K562 (cell line): ENCODE measurements around the gene PSMD14. TPM values are rescaled to one million over a fixed set of nuclear protein-coding genes. Genes with fewer than 3 reads are reported as not detected.

Experiments used
- ELF4 ChIP-seq: fragments of 450-650 bp; formaldehyde crosslinking; IDR thresholded peaks from 2 replicates; pipeline ENCODE4 v1.4.0; 2022; ENCODE audit warnings: missing genetic modification characterization
- ETS1 ChIP-seq: conservative IDR thresholded peaks from 2 replicates; pipeline ENCODE4 v1.6.1; 2011; ENCODE audit warnings: low read depth, mild to moderate bottlenecking, low read length; ENCODE audit not compliant: control insufficient read depth
- HDAC2 ChIP-seq: fragments of 450-650 bp; IDR thresholded peaks from 2 replicates; pipeline ENCODE4 v1.6.1; 2016; ENCODE audit warnings: mild to moderate bottlenecking
- MAFG ChIP-seq: fragments of 450-650 bp; conservative IDR thresholded peaks from 2 replicates; pipeline ENCODE4 v1.6.1; 2016; ENCODE audit warnings: missing genetic modification characterization, missing compliant biosample characterization
- MYBL2 ChIP-seq, 2 experiments: fragments of 450-650 bp in 1 of 2; sonication (generic) in 1 of 2; formaldehyde crosslinking in 1 of 2; IDR thresholded peaks; 2 replicates each; pipeline versions ENCODE4 v1.6.1 to v1.8.1; 2017 to 2022; ENCODE audit warnings: borderline replicate concordance in 1 of 2, inconsistent platforms in 1 of 2, low read depth in 1 of 2, mild to moderate bottlenecking in 1 of 2, missing genetic modification reagents in 1 of 2, moderate library complexity in 1 of 2
- NFE2 ChIP-seq: IDR thresholded peaks from 2 replicates; pipeline ENCODE4 v1.6.1; 2014; ENCODE audit warnings: antibody characterized with exemption, low read depth
- NFYB ChIP-seq: IDR thresholded peaks from 2 replicates; pipeline ENCODE4 v1.6.1; 2011; ENCODE audit warnings: mild to moderate bottlenecking, moderate library complexity; ENCODE audit not compliant: insufficient read length; ENCODE audit errors: extremely low read depth
- PHF20 ChIP-seq: fragments of 450-650 bp; IDR thresholded peaks from 2 replicates; pipeline ENCODE4 v1.6.1; 2018; ENCODE audit not compliant: partially characterized antibody
- STAG1 ChIP-seq: sonication (generic); formaldehyde crosslinking; IDR thresholded peaks from 2 replicates; pipeline ENCODE4 v1.5.0; 2020; ENCODE audit warnings: missing genetic modification reagents, borderline replicate concordance
- TRIM24 ChIP-seq, 2 experiments: fragments of 450-650 bp; IDR thresholded peaks; 2 replicates each; pipeline ENCODE4 v1.6.1; 2016
- ZBTB1 ChIP-seq: sonication (generic); formaldehyde crosslinking; IDR thresholded peaks from 2 replicates; pipeline ENCODE4 v1.8.1; 2023; ENCODE audit warnings: missing genetic modification reagents, low read depth, mild to moderate bottlenecking, borderline replicate concordance
- ZFX ChIP-seq: sonication (generic); formaldehyde crosslinking; IDR thresholded peaks from 2 replicates; pipeline ENCODE4 v1.8.0; 2022; ENCODE audit warnings: mild to moderate bottlenecking, missing genetic modification reagents, moderate library complexity
- ZNF146 ChIP-seq: IDR thresholded peaks from one replicate; pipeline ENCODE4 v1.6.1; 2018; ENCODE audit warnings: missing compliant biosample characterization; ENCODE audit not compliant: unreplicated experiment
- ZNF217 ChIP-seq: sonication (generic); formaldehyde crosslinking; IDR thresholded peaks from 2 replicates; pipeline ENCODE4 v1.8.0; 2022; ENCODE audit warnings: mild to moderate bottlenecking, missing genetic modification reagents
- ZNF318 ChIP-seq, 2 experiments: fragments of 450-650 bp; IDR thresholded peaks; 2 replicates each; pipeline ENCODE4 v1.6.1; 2016; ENCODE audit warnings: mild to moderate bottlenecking in 2 of 2, borderline replicate concordance in 1 of 2, low read depth in 1 of 2, moderate library complexity in 1 of 2
- ZNF431 ChIP-seq: sonication (generic); formaldehyde crosslinking; IDR thresholded peaks from 2 replicates; pipeline ENCODE4 v1.8.0; 2022; ENCODE audit warnings: mild to moderate bottlenecking, missing genetic modification reagents
- polyA plus RNA-seq, 8 experiments: library from polyadenylated mRNA; depleted of rRNA in 4 of 8; stranded (reverse) in 5 of 8; unstranded in 3 of 8; fragments of >200 nt; fragmentation: Nextera tagmentation in 2 of 8; fragmentation: Illumina TruSeq in 1 of 8; extraction: Ambion mirVana in 2 of 8; extraction: Trizol in 1 of 8; gene quantifications; 2 replicates each; pipeline versions ENCODE4 v1.2.1 to v1.2.3, GENCODE V29; 2011 to 2014; ENCODE audit warnings: inconsistent platforms in 1 of 8, missing spikeins in 1 of 8
- total RNA-seq, 7 experiments: library from RNA; depleted of rRNA in 6 of 7; stranded (reverse); fragments of >200 nt in 6 of 7; fragmentation: Illumina TruSeq in 2 of 7; extraction: Trizol in 2 of 7; gene quantifications; 2 replicates each; pipeline versions ENCODE4 v1.2.1 to v1.2.3, GENCODE V29; 2011 to 2021; ENCODE audit warnings: low replicate concordance in 1 of 7

PSMD14 gene
- total and polyA plus RNA-seq, 9 of the 15 experiments (the other 6 are each of a cell fraction or from before 2014, with no cell fraction given): 151 to 515 (median 228) TPM

GRCh38 chr2:161308178-161308955 lies at the start of gene PSMD14 (continued):
- TF ChIP-seq ETS1 (no peak; the same call in none of the 2 replicates), PHF20 (peak; percentile 92), ZFX (peak; percentile 100), ZBTB1 (peak; percentile 75), ZNF146 (CRISPR knock-in tag) (no peak), TRIM24 (IDR thresholded peaks at IDR 0.05) (peak in 1 of 2 experiments; percentile 94; a peak in 2 of 4 replicates), MYBL2 (IDR thresholded peaks at IDR 0.05; ENCODE audit: low read depth) (peak; percentile 93), MYBL2 (CRISPR knock-in tag; IDR thresholded peaks at IDR 0.05; ENCODE audit: borderline replicate concordance) (no peak), ELF4 (CRISPR knock-in tag) (peak; percentile 77; the same call in 1 of the 2 replicates), STAG1 (CRISPR knock-in tag) (no peak), ZNF431 (peak; percentile 79), NFE2 (peak; percentile 95), NFYB (peak; percentile 55), ZNF217 (CRISPR knock-in tag) (no peak), HDAC2 (peak; percentile 96), ZNF318 (IDR thresholded peaks at IDR 0.05; ENCODE audit: borderline replicate concordance in 1 of 2, low read depth in 1 of 2) (peak in 1 of 2 experiments; percentile 53; a peak in 1 of 4 replicates), MAFG (tag) (peak; percentile 87)
